ENCODE results near the gene SELPLG. TPM values are rescaled to one million over a fixed set of nuclear protein-coding genes. Genes with fewer than 3 reads are reported as not detected.

Gene SELPLG
- total RNA-seq, 1 donor from 2014 or later, result 0.46 TPM

- no peak overlapping the region for H3K4me3 ChIP-seq (ENCODE audit: low read depth, low read length)
- TF ChIP-seq CTCF (conservative IDR thresholded peaks at IDR 0.05; ENCODE audit: low read depth, low read length), result peak; percentile 30
- no peak for DNase-seq (ENCODE audit: low read depth)
Measured at GRCh38 chr12:108646600-108647579, 13.2 kb upstream of the SELPLG start.

- no peak overlapping the region for H3K4me3 ChIP-seq (ENCODE audit: low read depth, low read length)
- no peak for TF ChIP-seq CTCF (conservative IDR thresholded peaks at IDR 0.05; ENCODE audit: low read depth, low read length)
- DNase-seq (ENCODE audit: low read depth), result no peak
Measured at GRCh38 chr12:108645686-108646599, 12.2 kb upstream of the SELPLG start.

GRCh38 chr12:108644811-108645120 is 11.1 kb upstream of the SELPLG start:
- H3K4me3 ChIP-seq (ENCODE audit: low read depth, low read length), result no peak overlapping the region
- TF ChIP-seq CTCF (conservative IDR thresholded peaks at IDR 0.05; ENCODE audit: low read depth, low read length), result no peak
- no peak for DNase-seq (ENCODE audit: low read depth)

- peak; percentile 47 for DNase-seq (ENCODE audit: low read depth)
- no peak for TF ChIP-seq CTCF (conservative IDR thresholded peaks at IDR 0.05; ENCODE audit: low read depth, low read length)
Measured at GRCh38 chr12:108643941-108644810, 10.5 kb upstream of the SELPLG start.

GRCh38 chr12:108642899-108643654 is 9.4 kb upstream of the SELPLG start:
- H3K4me3 ChIP-seq (ENCODE audit: low read depth, low read length), result no peak overlapping the region
- TF ChIP-seq CTCF (conservative IDR thresholded peaks at IDR 0.05; ENCODE audit: low read depth, low read length), result no peak
- DNase-seq (ENCODE audit: low read depth), result no peak

More at GRCh38 chr12:108643941-108644810, 10.5 kb upstream of the SELPLG start:
- H3K4me3 ChIP-seq (ENCODE audit: low read depth, low read length), result no peak overlapping the region

All from epithelial cell of proximal tubule (primary cell).